K562 (cell line): Measurements from ENCODE around the gene RBAK.

ENCODE experiments used
- CTCF ChIP-seq, 3 experiments: IDR thresholded peaks in 2 of 3; conservative IDR thresholded peaks in 1 of 3; 2 replicates each; pipeline ENCODE4 v1.5.1; 2011 to 2012; ENCODE audit warnings: low read length in 3 of 3, mild to moderate bottlenecking in 3 of 3, control low read depth in 2 of 3, improper control_type of control experiment in 1 of 3, inconsistent platforms in 1 of 3, low read depth in 1 of 3, mixed read lengths in 1 of 3, moderate library complexity in 1 of 3; ENCODE audit not compliant: insufficient read depth in 2 of 3
- KLF1 ChIP-seq: fragments of 450-650 bp; IDR thresholded peaks from 2 replicates; pipeline ENCODE4 v1.6.1; 2016; ENCODE audit warnings: missing genetic modification characterization, missing compliant biosample characterization
- MAFG ChIP-seq: fragments of 450-650 bp; conservative IDR thresholded peaks from 2 replicates; pipeline ENCODE4 v1.6.1; 2016; ENCODE audit warnings: missing genetic modification characterization, missing compliant biosample characterization
- ZNF175 ChIP-seq: fragments of 200-800 bp; sonication (Bioruptor generic); IDR thresholded peaks from 2 replicates; pipeline ENCODE4 v1.6.1; 2016; ENCODE audit warnings: low read depth, mild to moderate bottlenecking, missing genetic modification characterization, missing compliant biosample characterization
- ZZZ3 ChIP-seq: fragments of 450-650 bp; IDR thresholded peaks from 2 replicates; pipeline ENCODE4 v1.6.1; 2016; ENCODE audit warnings: antibody characterized with exemption, mild to moderate bottlenecking, moderate library complexity
- TF ChIP-seq, protein P1 (sequence below): fragments of 250-450 bp; sonication (Bioruptor Pico); IDR thresholded peaks from 2 replicates; pipeline ENCODE4 v1.5.0; 2021; ENCODE audit warnings: mild to moderate bottlenecking, borderline replicate concordance

GRCh38 chr7:5070206-5070605, 24.5 kb downstream of the RBAK start:
- TF ChIP-seq MAFG (no peak), ZNF175 (no peak), CTCF (IDR thresholded peaks at IDR 0.05 in 2 of 3, conservative IDR thresholded peaks at IDR 0.05 in 1 of 3; ENCODE audit: insufficient read depth in 2 of 3, low read depth in 1 of 3, low read length in 3 of 3) (no peak), ZZZ3 (no peak), KLF1 (tag) (no peak)
- TF ChIP-seq, protein P1, sequence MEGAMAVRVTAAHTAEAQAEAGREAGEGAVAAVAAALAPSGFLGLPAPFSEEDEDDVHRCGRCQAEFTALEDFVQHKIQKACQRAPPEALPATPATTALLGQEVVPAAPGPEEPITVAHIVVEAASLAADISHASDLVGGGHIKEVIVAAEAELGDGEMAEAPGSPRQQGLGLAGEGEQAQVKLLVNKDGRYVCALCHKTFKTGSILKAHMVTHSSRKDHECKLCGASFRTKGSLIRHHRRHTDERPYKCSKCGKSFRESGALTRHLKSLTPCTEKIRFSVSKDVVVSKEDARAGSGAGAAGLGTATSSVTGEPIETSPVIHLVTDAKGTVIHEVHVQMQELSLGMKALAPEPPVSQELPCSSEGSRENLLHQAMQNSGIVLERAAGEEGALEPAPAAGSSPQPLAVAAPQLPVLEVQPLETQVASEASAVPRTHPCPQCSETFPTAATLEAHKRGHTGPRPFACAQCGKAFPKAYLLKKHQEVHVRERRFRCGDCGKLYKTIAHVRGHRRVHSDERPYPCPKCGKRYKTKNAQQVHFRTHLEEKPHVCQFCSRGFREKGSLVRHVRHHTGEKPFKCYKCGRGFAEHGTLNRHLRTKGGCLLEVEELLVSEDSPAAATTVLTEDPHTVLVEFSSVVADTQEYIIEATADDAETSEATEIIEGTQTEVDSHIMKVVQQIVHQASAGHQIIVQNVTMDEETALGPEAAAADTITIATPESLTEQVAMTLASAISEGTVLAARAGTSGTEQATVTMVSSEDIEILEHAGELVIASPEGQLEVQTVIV (CRISPR knock-in tag): no peak
